DMS79 (cell line): Measurements from ENCODE around the gene CCDC15.

Experiments
- DNase-seq: peaks from one replicate; lab custom pipeline; 2025; lab: John Stamatoyannopoulos, UW

The CCDC15 gene, protein sequence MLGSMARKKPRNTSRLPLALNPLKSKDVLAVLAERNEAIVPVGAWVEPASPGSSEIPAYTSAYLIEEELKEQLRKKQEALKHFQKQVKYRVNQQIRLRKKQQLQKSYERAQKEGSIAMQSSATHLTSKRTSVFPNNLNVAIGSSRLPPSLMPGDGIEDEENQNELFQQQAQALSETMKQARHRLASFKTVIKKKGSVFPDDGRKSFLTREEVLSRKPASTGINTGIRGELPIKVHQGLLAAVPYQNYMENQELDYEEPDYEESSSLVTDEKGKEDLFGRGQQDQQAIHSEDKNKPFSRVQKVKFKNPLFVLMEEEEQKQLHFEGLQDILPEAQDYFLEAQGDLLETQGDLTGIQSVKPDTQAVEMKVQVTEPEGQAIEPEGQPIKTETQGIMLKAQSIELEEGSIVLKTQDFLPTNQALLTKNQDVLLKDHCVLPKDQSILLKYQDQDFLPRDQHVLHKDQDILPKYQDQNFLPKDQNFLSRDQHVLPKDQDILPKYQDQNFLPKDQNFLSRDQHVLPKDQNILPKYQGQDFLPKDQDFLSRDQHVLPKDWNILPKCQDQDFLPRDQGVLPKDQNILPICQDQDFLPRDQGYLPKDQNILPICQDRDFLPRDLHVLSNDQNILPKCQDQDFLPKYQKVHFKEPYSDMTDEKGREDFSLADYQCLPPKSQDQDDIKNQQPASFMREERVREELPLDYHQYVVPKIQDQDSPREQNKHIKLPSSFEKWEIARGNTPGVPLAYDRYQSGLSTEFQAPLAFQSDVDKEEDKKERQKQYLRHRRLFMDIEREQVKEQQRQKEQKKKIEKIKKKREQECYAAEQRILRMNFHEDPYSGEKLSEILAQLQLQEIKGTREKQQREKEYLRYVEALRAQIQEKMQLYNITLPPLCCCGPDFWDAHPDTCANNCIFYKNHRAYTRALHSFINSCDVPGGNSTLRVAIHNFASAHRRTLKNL

DNA sequence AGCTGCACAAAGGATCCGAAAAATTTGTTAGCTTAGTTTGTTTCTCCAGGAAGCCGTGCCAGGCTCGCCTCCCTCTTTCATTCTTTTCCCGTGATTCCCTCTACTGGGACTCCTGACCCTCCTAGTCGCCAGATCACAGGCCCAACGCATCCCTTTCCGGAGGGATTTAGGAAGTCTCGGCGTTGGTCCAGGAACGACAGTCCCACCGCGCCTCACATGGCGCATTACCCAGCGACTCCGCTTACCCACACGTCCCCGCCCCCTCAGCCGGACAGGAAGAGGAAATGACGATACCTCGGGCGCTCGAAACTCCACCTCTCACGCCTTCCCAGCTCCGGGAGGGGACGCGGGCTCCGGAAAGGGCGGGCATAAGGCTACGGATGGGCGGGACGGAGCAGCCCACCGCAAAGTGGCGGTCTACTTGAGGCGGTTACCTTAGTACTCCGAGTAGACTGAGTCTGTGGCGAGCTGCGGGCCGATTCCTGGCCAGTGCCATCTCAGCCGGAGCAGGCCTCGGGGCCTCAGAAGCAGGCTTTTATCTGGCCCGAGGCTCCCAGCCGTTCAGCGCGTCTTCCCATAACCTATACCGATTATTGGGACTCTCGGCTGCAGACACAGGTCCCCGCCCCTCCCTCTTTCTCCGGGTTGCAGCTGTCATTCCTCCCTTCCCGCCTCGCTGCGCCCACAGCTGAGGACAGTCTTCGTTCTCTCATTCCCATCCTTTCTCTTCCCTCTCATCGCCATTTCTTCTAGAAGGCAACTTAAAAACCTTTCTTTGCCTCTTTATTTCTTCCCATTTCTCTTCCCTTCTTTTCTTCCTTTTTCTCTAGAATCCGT is at the start of gene CCDC15:
CCDC15 (plus strand) TSS at position 450 of the 837 bp plus-strand sequence. CDS start 531 bp downstream, outside the sequence.
- DNase-seq = peak; percentile 99

DNA sequence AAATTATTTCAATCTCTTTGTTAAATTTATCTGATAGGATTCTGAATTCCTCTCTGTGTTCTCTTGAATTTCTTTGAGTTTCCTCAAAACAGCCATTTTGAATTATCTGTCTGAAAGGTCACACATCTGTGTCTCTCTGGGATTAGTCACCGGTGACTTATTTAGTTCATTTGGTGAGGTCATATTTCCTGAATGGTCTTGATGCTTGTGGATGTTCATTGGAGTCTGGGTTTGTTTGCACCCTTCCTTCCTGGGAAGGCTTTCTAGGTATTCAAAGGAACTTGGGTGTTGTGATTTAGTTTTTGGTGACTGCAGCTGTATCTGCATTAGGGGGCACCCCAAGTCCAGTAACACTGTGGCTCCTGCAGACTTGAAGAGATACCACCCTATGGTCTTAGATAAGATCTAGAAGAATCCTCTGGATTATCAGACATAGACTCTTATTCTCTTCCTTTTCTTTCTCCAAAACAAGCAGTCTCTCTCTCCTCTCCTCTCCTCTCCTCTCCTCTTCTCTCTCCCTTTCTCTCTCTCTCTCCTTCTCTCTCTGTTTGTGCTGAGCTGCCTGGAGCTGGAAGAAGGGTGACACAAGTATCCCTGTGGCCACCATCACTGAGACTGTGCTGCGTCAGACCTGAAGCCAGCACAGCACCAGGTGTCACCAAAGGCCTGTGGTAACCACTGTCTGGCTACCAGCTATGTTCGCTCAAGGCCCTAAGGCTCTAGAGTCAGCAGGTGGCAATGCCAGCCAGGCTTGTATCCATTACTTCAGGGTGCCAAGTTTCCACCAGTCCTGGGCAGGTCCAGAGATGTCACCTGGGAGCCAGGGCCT is 38.2 kb upstream of the CCDC15 start:
- no peak for DNase-seq

DNA sequence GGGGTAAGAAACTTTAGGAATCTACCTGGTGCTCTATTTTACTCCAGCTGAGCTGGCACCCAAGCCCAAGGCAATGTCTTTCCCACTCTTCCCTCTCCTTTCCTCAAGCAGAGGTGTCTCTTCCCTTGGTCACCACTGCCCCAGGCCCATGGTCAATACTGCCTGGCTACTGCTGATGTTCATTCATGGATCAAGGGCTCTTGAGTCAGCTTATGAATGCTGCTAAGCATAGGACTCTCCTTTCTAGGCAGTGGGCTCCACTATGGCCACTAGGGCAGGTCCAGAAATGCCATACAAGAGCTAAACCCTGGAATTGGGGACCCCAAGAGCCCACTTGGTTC is 37.7 kb upstream of the CCDC15 start:
- DNase-seq = no peak

DNA sequence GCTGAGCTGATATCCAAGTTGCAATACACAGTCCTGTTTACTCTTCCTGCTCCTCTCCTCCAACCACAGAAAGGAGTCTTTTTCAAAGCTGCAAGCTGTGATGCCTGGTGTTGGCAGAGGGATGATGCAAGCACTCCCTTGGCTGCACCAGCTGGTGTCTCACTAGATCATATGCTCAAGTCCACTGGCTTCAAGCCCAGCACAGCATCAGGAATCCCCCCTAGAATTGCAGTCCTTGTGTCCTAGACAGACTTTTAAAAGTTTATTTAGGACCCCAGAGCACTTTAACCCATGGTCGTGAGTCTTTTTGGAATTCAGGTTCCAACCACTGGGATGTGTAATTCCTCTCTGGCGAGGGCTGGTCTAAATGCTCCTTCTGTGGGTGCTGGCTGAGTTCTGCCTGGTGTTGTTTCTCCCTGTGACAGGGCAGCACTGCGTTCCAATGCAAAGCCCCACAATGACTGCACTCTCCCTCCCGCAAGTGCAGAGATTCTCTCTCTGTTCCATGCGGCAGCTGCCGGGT is 36.8 kb upstream of the CCDC15 start:
- no peak for DNase-seq

DNA sequence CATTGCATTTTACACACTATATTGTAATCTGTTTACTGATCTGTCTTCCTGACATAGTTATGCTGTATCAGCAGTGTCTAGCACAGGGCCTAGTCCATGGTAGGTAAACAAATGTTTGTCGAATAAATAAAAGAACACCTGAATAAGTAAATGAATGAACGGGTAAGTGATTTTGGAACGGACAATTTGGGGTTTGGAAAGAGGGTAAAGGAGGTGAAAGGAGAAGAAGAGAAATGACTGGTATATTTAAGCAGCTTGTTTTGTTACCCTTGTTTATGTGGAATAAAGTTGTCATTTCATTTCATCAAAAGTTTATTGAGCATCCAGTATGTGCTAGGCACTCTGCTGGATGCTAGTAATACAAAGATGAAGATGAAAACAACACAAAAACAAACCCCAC is 35.1 kb upstream of the CCDC15 start, which contains the start of gene HEPN1:
HEPN1 (plus strand) TSS at position 301 of the 400 bp plus-strand sequence.
- DNase-seq = no peak

DNA sequence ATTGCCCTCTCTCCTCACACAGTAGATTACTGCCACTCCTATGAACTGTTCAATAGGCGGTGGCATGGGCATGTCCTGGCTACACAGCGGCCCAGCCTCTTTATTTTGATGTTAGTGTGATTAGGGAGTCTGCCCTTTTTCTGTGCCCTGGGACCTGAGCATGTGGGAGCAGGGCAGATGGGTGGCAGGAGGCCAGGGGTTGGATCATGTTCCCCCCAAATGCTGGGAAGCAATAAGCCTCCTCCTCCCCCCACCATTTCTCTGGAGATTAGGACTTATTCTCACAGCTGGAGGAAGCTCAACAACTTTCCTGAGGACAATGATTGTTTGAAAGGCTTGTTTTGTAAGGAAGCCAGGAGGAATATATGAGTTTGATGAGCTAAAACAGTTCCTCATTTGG is 34.1 kb upstream of the CCDC15 start:
- DNase-seq = no peak

DNA sequence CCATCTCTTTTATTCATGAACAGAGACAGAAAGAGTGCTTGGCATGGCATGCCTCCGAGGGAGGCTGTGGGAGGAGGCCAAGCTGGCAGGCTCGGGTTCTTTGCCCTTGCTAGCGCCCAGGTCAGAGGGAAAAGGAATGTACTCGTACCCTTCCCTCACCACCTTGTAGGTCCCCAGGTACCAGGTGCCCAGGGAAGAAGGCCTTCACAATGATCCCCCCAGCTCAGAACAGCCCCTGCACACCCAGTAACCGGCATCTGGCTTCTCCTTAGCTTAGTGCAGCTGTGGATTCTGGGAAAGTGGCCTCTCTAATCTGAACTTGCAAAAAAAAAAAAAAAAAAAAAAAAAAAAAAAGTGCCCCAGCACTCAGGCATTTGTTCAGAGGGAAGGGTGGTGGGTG is 33.6 kb upstream of the CCDC15 start:
- DNase-seq = no peak

DNA sequence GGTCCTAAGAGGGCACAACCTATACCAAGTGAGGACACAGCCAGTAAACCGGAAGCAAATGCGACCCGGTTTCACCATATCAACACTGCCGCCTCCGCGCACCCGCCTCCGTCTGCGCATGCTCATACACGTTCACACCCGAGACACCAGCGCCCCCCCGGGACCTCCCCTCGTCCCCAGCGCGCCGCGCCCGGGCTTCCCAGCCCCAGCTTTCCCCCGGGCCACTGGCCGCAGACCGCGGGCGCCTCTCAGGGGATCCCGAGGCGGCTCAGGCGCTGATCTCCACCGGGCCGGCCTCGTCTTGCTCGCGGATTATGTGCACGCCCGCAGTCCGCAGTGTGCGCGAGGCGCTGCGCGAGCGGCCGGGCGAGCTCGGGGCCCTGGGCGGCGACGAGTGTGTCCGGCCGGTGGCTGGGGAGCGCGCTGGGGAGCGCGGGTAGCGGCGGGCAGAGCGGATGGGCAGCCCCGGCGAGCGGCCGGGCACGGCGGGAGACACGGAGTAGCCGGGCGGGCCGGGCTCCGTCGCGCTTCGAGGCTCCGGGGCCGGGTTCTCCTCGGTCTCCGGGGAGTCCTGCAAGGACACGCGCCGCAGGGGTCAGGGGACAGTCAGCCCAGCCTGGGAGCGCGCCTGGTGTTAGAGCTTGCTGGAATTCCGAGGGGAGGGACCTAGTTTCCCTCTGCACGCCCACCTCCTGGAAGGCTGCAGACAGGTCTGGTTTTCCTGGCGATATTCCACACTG is 33.0 kb upstream of the CCDC15 start:
- DNase-seq = no peak

DNA sequence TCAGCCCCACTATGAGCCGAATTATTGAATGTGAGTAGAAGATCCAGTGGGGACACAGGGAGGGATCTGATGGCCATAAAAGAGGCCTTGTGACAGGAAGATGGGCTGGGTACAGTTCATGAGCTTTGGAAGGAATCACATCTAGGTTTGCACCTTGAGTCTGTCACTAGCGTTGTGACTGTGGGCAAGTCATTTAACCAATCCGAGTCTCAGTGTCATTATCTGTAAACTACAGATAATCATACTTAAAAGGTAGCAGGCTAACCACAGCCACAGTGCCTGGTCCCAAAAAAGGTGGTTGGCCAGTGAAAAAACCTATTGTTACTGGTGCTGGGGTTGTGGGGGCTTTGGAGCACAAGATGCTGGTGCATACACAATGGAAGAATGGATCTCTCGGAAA is 31.2 kb upstream of the CCDC15 start:
- no peak for DNase-seq

DNA sequence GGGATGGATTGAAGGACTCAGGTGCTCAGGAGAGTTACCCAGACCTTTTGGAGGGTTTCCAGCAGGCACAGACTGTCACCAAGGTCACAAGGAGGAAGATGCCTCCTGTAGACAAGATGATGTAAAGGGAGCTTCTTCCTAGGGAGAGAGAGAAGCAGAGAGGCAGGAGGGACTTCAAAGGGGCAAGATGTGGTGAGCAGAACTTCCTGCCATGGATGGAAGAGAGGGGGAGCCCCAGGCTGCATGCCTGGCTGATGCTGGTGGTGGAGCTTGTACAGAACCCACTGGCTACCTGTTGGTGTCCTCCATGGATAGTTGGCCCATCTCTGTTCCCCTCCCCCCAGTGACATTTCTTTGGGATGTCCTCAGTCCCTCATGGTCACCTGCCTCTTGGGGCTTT is 30.7 kb upstream of the CCDC15 start:
- no peak for DNase-seq

DNA sequence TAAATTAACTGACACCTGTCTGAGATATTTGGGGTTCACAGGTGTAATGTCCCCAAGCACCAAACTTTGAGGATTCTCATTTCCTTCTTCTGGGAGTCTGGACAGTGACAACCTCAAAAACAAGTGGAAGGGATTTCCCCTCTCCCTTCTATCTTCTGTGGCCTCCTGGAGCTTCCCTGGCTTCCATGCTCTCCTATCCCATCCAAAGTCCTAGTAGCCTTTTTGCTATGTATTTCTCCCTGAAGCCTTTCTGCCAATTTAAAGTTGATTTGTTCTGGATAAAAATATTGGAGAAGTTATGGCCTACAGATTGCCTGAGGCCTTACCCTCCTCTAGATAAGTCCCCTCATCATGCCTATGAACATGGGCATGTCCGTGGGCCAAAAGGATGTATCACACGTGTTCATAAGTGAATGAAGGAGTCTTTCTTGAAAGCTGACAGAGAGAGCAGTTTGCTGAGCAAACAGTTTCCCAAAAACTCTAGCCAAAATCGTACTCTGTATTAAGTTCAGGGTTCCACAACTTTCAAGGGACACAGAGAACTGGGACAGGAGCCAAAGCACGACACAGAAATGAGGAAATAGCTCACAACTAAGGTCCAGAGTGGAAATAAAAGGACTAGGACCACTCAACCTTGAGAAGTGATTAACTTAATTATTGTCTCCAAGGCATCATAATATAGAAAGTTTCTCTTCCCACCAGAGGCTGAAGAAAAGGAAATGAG is 24.9 kb upstream of the CCDC15 start:
- DNase-seq = no peak

DNA sequence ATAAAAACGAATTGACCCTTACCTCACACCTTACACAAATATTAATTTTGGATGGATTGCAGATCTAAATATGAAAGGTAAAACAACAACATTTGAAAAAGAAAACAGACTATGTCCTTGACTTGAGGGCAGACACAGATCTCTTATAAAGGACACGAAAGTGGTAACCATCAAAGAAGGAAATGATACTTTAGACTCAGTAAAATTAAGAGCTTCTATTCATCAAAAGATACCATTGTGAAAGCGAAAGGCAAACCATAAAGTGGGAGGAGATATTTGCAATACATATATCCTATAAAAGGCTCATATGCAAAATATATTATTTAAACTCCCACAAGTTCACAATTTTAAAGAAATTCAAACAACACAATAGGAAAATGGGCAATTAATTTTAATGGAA is 23.2 kb upstream of the CCDC15 start:
- no peak for DNase-seq

DNA sequence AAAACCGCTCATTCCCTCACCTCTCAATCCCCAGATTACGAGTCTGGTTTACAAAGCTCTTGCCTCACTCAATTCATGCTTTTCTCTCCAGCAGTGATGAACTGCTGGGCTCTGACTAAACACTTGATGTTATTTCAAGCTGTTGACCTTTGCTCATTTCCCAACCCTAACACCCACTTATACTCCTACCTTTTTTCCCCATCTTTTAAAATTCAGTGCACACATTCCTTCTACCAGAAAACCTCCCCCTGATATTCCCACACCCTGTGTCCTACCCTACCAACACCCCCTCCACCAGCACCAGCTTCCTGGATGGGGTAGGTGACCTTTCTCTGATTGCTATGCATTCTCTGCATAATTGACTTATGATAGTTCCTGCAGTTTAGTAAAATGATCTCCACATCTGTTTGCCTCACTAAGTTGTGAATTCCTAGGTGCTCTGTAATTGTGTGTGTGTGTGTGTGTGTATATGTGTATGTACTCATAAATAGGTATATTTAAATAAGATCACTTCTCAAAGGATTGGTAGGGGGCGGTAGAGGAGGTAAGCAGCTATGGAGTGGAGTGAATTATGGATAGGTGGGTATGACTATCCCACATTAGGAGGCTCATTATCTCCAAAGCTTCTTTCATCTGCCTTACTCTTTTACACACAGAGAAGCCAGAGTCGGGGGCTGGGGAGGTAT is 19.0 kb upstream of the CCDC15 start:
- DNase-seq = no peak

DNA sequence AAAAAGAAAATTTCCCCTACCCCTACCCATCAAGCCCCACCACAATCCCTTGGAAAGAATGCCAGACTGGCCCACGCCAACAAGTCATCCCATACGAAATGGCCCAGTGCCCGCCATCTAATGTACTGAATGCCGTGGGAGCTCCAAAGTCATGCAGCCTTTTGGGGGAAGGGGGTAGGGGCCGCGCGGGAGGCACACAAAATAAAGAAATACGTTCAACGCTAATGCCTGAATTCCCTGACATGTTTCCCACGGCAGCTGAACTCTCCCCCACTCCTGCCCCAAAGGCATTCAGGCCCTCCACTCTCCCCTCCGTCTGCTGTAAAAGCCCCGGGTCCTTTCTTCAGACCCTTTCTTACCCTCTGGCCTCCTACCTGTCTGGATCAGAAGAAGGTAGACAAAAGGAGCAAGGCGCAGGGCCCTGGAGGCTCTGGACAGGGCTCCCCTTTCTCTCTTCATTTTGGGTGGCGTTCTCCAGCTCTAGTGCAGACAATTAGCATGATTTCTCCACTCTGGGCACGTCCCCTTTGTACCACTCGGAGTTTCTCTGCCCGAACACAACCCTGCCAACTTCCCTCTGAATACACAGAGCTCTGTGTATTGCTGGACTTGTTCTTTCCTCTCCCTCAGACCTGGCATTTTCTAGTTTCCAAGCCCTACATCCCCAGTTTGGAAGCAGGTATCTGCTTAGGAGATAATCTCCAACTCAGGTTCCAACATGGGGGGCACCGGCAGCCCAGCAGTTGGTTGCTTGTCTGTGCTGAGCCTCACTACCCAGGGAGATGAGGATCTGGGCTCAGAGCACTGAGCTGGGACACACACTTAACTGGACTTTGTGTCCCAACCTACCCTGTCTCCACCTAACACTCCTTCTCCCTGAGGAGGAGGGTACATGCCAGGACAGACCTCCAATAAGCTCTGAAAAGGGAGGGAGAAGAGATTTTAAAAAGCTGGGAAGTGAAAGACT is 18.2 kb upstream of the CCDC15 start, which contains the start of gene HEPACAM:
HEPACAM (minus strand) TSS at position 500 of the 967 bp plus-strand sequence; CDS start at position 459, 41 bp downstream.
- no peak for DNase-seq

DNA sequence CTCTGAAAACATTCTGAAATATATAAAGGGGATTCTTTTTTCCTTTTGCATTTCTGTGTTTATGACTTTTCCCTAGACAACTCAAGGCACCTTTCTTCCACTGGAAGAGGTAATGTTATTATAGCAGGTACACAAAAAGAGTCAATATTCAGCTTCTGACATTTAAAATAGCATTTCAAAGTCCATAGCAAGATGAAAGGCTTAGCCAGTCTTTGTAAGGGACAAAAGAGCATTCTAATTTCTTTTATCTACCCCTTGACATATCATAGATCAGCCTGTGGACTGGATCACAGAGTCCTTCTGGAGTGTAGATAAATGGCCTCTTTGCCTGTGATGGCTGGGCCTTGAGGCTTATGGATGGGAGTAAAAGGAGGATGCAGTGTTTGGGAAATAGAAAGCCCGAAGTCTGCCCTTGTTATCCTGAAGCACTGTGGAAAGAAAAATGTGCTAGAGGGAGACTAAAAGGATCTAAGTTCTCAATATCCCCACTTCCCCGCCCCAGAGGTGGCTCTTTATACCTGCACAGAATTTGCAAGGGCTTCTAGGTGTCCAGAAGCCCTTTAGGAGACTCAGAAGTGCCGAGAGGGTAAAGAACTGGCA is 16.6 kb upstream of the CCDC15 start:
- DNase-seq = no peak

DNA sequence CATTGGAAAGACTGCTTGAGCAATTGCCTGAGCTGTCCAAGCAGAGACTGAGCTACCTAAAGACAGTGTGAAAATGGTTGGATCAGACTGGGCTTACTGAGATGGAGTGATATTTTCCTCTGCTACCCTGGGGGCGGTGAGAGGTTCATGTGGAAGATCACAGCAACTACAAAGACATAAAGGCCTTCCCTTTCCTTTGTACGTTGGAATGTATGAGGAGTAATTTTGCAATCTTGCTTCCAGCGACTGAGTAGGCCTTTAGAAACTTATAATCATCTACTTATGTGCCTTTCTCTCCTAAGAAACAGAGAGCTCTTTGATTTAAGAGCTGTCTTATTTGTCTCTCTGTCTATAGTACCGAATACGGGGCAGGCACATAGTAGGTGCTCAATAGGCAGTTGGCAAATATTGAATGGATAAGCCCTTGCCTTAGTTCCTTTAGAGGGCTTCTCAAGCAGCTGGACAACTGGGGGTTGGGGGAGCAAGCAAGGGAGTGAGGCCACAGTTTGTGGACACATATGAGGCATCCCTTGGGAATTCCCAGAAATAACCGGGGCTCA is 15.7 kb upstream of the CCDC15 start:
- no peak for DNase-seq

DNA sequence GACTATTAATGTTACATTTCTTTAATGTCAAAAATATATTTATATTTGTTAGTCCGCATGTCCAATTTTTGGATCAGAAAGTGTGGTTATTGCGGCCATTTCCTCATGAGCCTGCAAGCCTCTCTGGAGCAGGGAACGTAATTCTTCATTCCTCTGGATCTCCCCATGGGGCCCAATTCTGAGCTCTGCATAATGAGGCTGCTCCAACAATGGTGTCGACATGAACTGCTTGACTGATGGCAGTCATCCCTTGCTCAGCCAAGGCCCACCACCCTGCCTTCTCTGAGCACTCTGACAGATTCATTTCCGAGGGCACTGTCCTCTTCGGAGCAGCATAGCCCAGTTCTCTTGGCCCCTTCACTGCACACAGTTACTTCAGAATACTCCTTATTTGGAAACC is 15.0 kb upstream of the CCDC15 start:
- DNase-seq = no peak
